GM12891 (cell line): ENCODE data around the gene RPL9.

Experiments
- DNase-seq: peaks from one replicate; pipeline ENCODE4 v3.0.0; 2011; ENCODE audit warnings: low spot score; ENCODE audit not compliant: insufficient read length
- FAIRE-seq: peaks from 2 replicates; lab custom pipeline; 2011; peaks lifted over from hg19 to GRCh38; lab: Jason Lieb, UNC
- PAX5 ChIP-seq: IDR thresholded peaks from 2 replicates; pipeline ENCODE4 v1.6.1; 2011; ENCODE audit warnings: low read length, moderate library complexity, mild to moderate bottlenecking; ENCODE audit not compliant: insufficient read depth, severe bottlenecking
- POLR2A ChIP-seq: IDR thresholded peaks from 2 replicates; pipeline ENCODE4 v1.6.1; 2011; ENCODE audit warnings: low read depth, low read length, control low read depth
- POLR2AphosphoS5 ChIP-seq: IDR thresholded peaks from 2 replicates; pipeline ENCODE4 v1.6.1; 2011; ENCODE audit warnings: low read depth, low read length, control low read depth
- POU2F2 ChIP-seq: IDR thresholded peaks from 2 replicates; pipeline ENCODE4 v1.6.1; 2011; ENCODE audit warnings: low read depth, mild to moderate bottlenecking, control low read depth, low read length, moderate library complexity
- SPI1 ChIP-seq: IDR thresholded peaks from 2 replicates; pipeline ENCODE4 v1.6.1; 2011; ENCODE audit warnings: low read depth, low read length, control low read depth
- TAF1 ChIP-seq: IDR thresholded peaks from 2 replicates; pipeline ENCODE4 v1.6.1; 2011; ENCODE audit warnings: low read depth, low read length, control low read depth

RPL9 gene

GRCh38 chr4:39406763-39407583 is 51.7 kb downstream of the RPL9 start, which contains the start of gene KLB:
TSS of gene KLB (plus strand) at chr4:39406930. CDS start at chr4:39406950, 20 bp downstream.
- TF ChIP-seq PAX5 (no peak), POLR2AphosphoS5 (no peak), POLR2A (no peak), TAF1 (no peak), POU2F2 (no peak), SPI1 (no peak)
- FAIRE-seq (no peak), DNase-seq (no peak)
